IPS DF 6.9 (cell line): ENCODE results near the gene CA6.
"Not testable (repeated sequence)": the region's sequence is repeated elsewhere in the genome, so short reads cannot be mapped to it uniquely, and the experiment has no call there.

ENCODE experiments used
- DNase-seq: peaks from one replicate; pipeline ENCODE4 v3.0.0-alpha.2; 2013; ENCODE audit warnings: low read depth, low spot score
- H3K27ac ChIP-seq: one replicate; pipeline ENCODE4 v1.5.1; 2013; ENCODE audit warnings: low read length, control low read depth
- H3K27me3 ChIP-seq: 2 replicates; pipeline ENCODE4 v1.6.1; 2013; ENCODE audit warnings: mild to moderate bottlenecking, low read length; ENCODE audit not compliant: control insufficient read depth, insufficient read depth
- H3K36me3 ChIP-seq: 2 replicates; pipeline ENCODE4 v1.6.1; 2013; ENCODE audit warnings: low read length; ENCODE audit not compliant: control insufficient read depth, insufficient read depth
- H3K4me1 ChIP-seq: 2 replicates; pipeline ENCODE4 v1.6.1; 2013; ENCODE audit warnings: low read length; ENCODE audit not compliant: control insufficient read depth, insufficient read depth
- H3K4me3 ChIP-seq: 2 replicates; pipeline ENCODE4 v1.5.1; 2013; ENCODE audit warnings: mild to moderate bottlenecking, low read length
- H3K9me3 ChIP-seq: 2 replicates; pipeline ENCODE4 v1.6.1; 2013; ENCODE audit warnings: low read length, inconsistent platforms; ENCODE audit not compliant: control insufficient read depth, insufficient read depth
- WGBS: extraction: QIAGEN DNeasy Blood & Tissue Kit; methylation state at CpG from one replicate; pipeline ENCODE4 v1.1.7; 2013; ENCODE audit warnings: mixed read lengths, missing lambda C conversion rate; ENCODE audit not compliant: insufficient read length, insufficient coverage; 5-methylcytosine and 5-hydroxymethylcytosine counted together

CA6 gene

GRCh38 chr1:8986814-8987190 is 41.1 kb downstream of the CA6 start:
- DNase-seq: no peak
- Histone ChIP-seq H3K4me3 (no peak overlapping the region), H3K36me3 (no peaks in the 10 kb centered on the region), H3K4me1 (no peaks in the 10 kb centered on the region), H3K9me3 (no peaks in the 10 kb centered on the region), H3K27ac (no peak overlapping the region), H3K27me3 (no peaks in the 10 kb centered on the region)
- no CpG with 5 or more reads among the region's 10 CpGs for WGBS

GRCh38 chr1:8987881-8988617 is 42.4 kb downstream of the CA6 start:
- no peak overlapping the region for H3K27ac ChIP-seq
- H3K27me3 ChIP-seq: no peaks in the 10 kb centered on the region
- no peak overlapping the region for H3K4me3 ChIP-seq
- no peaks in the 10 kb centered on the region for H3K9me3 ChIP-seq
- WGBS: no CpG with 5 or more reads among the region's 9 CpGs
- H3K4me1 ChIP-seq: no peaks in the 10 kb centered on the region
- no peaks in the 10 kb centered on the region for H3K36me3 ChIP-seq
- no peak for DNase-seq

GRCh38 chr1:8988618-8988967 is 42.9 kb downstream of the CA6 start:
- no peaks in the 10 kb centered on the region for H3K4me1 ChIP-seq

GRCh38 chr1:8989061-8989460 is 43.4 kb downstream of the CA6 start:
- H3K4me3 ChIP-seq: no peak overlapping the region
- H3K36me3 ChIP-seq: no peaks in the 10 kb centered on the region
- H3K9me3 ChIP-seq: no peaks in the 10 kb centered on the region
- H3K4me1 ChIP-seq: no peaks in the 10 kb centered on the region
- WGBS: no CpG with 5 or more reads among the region's 11 CpGs
- no peak for DNase-seq
- H3K27ac ChIP-seq: no peak overlapping the region
- H3K27me3 ChIP-seq: no peaks in the 10 kb centered on the region

More at GRCh38 chr1:8988618-8988967, 42.9 kb downstream of the CA6 start:
- no peaks in the 10 kb centered on the region for H3K36me3 ChIP-seq
- DNase-seq: no peak
- no CpG with 5 or more reads among the region's 13 CpGs for WGBS
- no peaks in the 10 kb centered on the region for H3K9me3 ChIP-seq
- no peaks in the 10 kb centered on the region for H3K27me3 ChIP-seq
- H3K4me3 ChIP-seq: no peak overlapping the region
- no peak overlapping the region for H3K27ac ChIP-seq

- no peak overlapping the region for H3K27ac ChIP-seq
- H3K27me3 ChIP-seq: no peaks in the 10 kb centered on the region
- DNase-seq: no peak
- no peaks in the 10 kb centered on the region for H3K4me1 ChIP-seq
- H3K36me3 ChIP-seq: no peaks in the 10 kb centered on the region
- no CpG with 5 or more reads among the region's 4 CpGs for WGBS
- H3K9me3 ChIP-seq: no peaks in the 10 kb centered on the region
- no peak overlapping the region for H3K4me3 ChIP-seq
Measured at GRCh38 chr1:8989821-8990220, 44.2 kb downstream of the CA6 start.

GRCh38 chr1:8992936-8993687 is 47.4 kb downstream of the CA6 start:
- 100% methylated on average over 1 of the region's 8 CpGs for WGBS
- no peak for DNase-seq
- no peaks in the 10 kb centered on the region for H3K4me1 ChIP-seq
- H3K4me3 ChIP-seq: no peak overlapping the region
- no peaks in the 10 kb centered on the region for H3K36me3 ChIP-seq
- no peak overlapping the region for H3K27ac ChIP-seq
- no peaks in the 10 kb centered on the region for H3K9me3 ChIP-seq
- H3K27me3 ChIP-seq: no peaks in the 10 kb centered on the region

GRCh38 chr1:8993962-8994675 is 48.5 kb downstream of the CA6 start:
- not testable (repeated sequence) for H3K27me3 ChIP-seq, H3K36me3 ChIP-seq, H3K27ac ChIP-seq

GRCh38 chr1:9001534-9002214 is 56.0 kb downstream of the CA6 start:
- no CpG with 5 or more reads among the region's 13 CpGs for WGBS
- H3K4me3 ChIP-seq, H3K9me3 ChIP-seq, DNase-seq, H3K36me3 ChIP-seq, H3K27me3 ChIP-seq, H3K4me1 ChIP-seq, H3K27ac ChIP-seq: not testable (repeated sequence)

More at GRCh38 chr1:8993962-8994675, 48.5 kb downstream of the CA6 start:
- not testable (repeated sequence) for H3K9me3 ChIP-seq, H3K4me1 ChIP-seq, H3K4me3 ChIP-seq, DNase-seq
- no CpG with 5 or more reads among the region's 13 CpGs for WGBS

- WGBS: no CpG with 5 or more reads among the region's 11 CpGs
- not testable (repeated sequence) for H3K4me1 ChIP-seq, H3K4me3 ChIP-seq, H3K27ac ChIP-seq, H3K9me3 ChIP-seq, H3K27me3 ChIP-seq, DNase-seq, H3K36me3 ChIP-seq
Measured at GRCh38 chr1:9002215-9002560, 56.5 kb downstream of the CA6 start.

- whole genome bisulfite sequencing: no CpG with 5 or more reads among the region's 11 CpGs
- H3K36me3 ChIP-seq: no peaks in the 10 kb centered on the region
- H3K27me3 ChIP-seq: no peaks in the 10 kb centered on the region
- DNase-seq: no peak
- H3K4me3 ChIP-seq: no peak overlapping the region
- H3K4me1 ChIP-seq: 0 out of 2 replicates have a peak, but pooled peaks cover 4% of the 10 kb centered on the region
- H3K27ac ChIP-seq: no peak overlapping the region
- H3K9me3 ChIP-seq: no peaks in the 10 kb centered on the region
Measured at GRCh38 chr1:9004031-9004699, 58.5 kb downstream of the CA6 start.
